ENCODE measurements around the gene DTD1. TPM values are rescaled to one million over a fixed set of nuclear protein-coding genes. Genes with fewer than 3 reads are reported as not detected.

The DTD1 gene
- total RNA-seq, 4 donors from 2014 or later, result 27.3 to 54.0 (median 35.2) TPM

DNA sequence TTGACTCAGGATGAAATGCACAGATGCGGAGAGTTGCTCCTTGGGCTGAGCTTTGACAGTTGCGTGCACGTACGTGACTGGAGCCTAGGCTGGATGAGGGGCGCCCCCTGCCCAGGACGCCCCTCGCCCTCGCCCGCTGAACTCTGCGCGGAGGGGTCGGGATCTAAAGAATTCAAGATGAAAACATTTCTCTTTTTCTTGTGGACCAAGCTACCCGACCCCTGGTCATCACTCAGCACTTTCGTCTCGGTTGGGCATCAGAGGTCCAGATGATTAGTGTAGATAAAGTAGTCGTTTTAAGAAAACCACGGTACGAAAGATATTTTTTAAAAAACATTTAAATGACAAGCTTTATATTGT lies 700 bp downstream of the DTD1 start:
- WGBS, 2 donors, result 11 to 13% methylated on average over 16 to 18 of the region's 18 CpGs
- Histone ChIP-seq H3K27ac (peak overlapping the region; percentile 64 to 90 (median 84)), H3K4me1 (peaks cover 0 to 17% (median 6%) of the 10 kb centered on the region in 3 donors), H3K27me3 (no peaks in the 10 kb centered on the region), H3K4me3 (peak overlapping the region; percentile 65 to 100 (median 90)), H3K36me3 (peaks cover 0 to under 1% (median 0%) of the 10 kb centered on the region in 3 donors), H3K9me3 (no peaks in the 10 kb centered on the region)
- DNase-seq, result no peak
- intact Hi-C loops (cut with DNase I), result no loop called here
- TF ChIP-seq, protein P1, sequence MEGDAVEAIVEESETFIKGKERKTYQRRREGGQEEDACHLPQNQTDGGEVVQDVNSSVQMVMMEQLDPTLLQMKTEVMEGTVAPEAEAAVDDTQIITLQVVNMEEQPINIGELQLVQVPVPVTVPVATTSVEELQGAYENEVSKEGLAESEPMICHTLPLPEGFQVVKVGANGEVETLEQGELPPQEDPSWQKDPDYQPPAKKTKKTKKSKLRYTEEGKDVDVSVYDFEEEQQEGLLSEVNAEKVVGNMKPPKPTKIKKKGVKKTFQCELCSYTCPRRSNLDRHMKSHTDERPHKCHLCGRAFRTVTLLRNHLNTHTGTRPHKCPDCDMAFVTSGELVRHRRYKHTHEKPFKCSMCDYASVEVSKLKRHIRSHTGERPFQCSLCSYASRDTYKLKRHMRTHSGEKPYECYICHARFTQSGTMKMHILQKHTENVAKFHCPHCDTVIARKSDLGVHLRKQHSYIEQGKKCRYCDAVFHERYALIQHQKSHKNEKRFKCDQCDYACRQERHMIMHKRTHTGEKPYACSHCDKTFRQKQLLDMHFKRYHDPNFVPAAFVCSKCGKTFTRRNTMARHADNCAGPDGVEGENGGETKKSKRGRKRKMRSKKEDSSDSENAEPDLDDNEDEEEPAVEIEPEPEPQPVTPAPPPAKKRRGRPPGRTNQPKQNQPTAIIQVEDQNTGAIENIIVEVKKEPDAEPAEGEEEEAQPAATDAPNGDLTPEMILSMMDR (IDR thresholded peaks at IDR 0.05), result no peak
- no peak for TF ChIP-seq POLR2A (IDR thresholded peaks at IDR 0.05)

DNA sequence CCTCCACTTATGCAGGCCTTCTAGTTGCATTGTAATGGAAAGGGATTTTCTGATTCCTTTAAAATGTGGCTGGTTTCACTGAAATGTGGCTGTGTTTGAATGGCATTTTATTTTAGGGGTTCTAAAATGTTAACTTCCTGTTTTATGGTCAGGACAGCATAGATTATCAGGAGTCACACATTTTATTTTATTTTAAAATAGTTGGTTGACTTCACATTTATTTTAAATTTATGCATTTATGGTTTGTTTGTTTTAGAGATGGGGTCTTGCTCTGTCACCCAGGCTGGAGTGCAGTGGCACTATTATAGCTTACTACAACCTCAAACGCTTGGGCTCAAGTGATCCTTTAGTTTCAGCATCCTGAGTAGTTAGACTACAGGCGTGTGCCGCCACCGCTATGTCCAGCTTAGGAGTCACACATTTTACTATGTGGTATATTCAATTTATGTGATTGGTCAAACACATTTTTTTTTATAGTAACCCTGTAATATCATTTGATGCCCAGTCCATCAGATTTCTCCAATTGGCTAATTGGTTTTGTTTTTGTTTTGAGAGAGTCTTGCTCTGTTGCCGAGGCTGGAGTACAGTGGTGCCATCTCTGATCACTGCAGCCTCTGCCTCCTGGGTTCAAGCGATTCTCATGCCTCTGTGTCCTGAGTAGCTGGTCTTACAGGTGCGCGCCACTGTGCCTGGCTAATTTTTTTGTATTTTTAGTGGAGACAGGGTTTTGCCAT lies 2.3 kb downstream of the DTD1 start:
- no peak overlapping the region for H3K4me3 ChIP-seq
- no peak for DNase-seq
- H3K27ac ChIP-seq, result no peak overlapping the region
- H3K27me3 ChIP-seq, result no peaks in the 10 kb centered on the region
- intact Hi-C loops (cut with DNase I), result no loop called here
- WGBS, 2 donors, result 84 to 89% methylated on average over 8 of the region's 8 CpGs
- peaks cover 0 to 17% (median 6%) of the 10 kb centered on the region in 3 donors for H3K4me1 ChIP-seq
- peaks cover 0 to 15% (median 0%) of the 10 kb centered on the region in 3 donors for H3K36me3 ChIP-seq
- no peaks in the 10 kb centered on the region for H3K9me3 ChIP-seq
- TF ChIP-seq, protein P1 (IDR thresholded peaks at IDR 0.05), result no peak
- TF ChIP-seq POLR2A (IDR thresholded peaks at IDR 0.05), result no peak

DNA sequence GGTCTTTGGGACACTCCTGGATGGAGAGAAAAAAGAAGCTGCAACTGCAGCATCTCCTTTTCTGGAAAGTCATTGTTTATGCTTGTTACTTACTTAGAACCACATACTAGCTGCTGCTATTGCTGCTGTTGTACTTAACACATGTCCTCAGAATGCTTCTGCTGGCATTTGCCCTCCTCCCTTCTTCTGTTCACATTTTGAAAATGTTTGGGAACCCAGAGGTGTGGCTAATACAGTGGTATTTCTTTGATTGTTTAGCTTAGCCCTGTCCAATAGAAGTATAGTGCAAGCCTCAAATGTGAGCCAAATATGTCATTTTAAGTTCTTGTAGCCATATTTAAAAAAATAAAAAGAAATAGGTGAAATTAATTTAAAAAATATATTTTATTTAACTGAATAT lies 8.4 kb downstream of the DTD1 start:
- Histone ChIP-seq H3K9me3 (no peaks in the 10 kb centered on the region), H3K36me3 (peaks cover 0 to 59% (median 4%) of the 10 kb centered on the region in 3 donors), H3K4me3 (no peak overlapping the region), H3K27ac (no peak overlapping the region), H3K4me1 (no peaks in the 10 kb centered on the region), H3K27me3 (no peaks in the 10 kb centered on the region)
- DNase-seq, result no peak
- TF ChIP-seq, protein P1 (IDR thresholded peaks at IDR 0.05), result no peak
- no peak for TF ChIP-seq POLR2A (IDR thresholded peaks at IDR 0.05)
- intact Hi-C loops (cut with DNase I), result no loop called here

DNA sequence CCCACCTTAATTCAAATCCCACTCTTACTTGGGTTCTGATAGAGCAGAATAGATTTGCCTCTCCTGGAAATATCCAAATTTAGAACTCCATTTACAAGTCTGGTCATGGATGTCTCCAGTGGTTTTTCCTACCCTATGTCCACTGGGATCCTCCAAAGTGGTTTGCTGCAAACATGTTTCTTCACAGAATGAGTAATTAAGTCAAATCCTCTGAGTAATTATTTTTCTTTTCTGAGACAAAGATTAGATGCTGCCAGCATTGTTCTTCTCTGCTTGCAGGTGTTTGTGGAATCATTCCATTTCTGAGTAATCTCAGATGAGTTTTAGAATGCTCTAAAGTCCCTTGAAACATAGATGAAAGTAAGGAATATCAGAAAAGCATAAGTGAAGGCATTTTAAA lies 21.9 kb downstream of the DTD1 start:
- intact Hi-C loops (cut with DNase I), result no loop called here
- no peaks in the 10 kb centered on the region for H3K9me3 ChIP-seq
- TF ChIP-seq POLR2A (IDR thresholded peaks at IDR 0.05), result no peak
- TF ChIP-seq, protein P1 (IDR thresholded peaks at IDR 0.05), result no peak
- no peak overlapping the region for H3K4me3 ChIP-seq
- H3K36me3 ChIP-seq, result no peaks in the 10 kb centered on the region
- no peaks in the 10 kb centered on the region for H3K27me3 ChIP-seq
- no peak for DNase-seq
- peaks cover 0 to 21% (median 0%) of the 10 kb centered on the region in 3 donors for H3K4me1 ChIP-seq
- H3K27ac ChIP-seq, result no peak overlapping the region

DNA sequence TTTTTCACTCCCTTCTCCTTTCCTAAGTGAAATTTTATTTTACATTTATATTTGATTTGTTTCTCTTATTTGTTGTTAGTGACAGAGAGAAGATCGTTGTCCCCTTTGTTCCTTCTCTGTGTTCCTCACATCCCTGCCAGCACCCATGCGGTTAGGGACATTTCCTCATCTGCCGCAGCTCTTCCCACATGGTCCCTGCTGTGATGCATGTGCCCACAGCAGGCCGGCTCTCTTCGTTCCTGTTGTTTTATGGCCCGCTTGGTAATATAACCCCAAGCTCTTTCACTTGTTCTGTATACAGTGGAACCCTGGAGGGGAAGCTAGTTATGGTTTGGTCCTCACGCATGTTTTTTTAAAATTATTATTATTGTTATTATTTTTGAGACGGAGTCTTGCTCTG lies 23.6 kb downstream of the DTD1 start:
- H3K9me3 ChIP-seq, result no peaks in the 10 kb centered on the region
- no peak overlapping the region for H3K27ac ChIP-seq
- no peak for DNase-seq
- WGBS, 2 donors, result 84 to 86% methylated on average over 8 of the region's 8 CpGs
- H3K4me1 ChIP-seq, result peaks cover 0 to 36% (median 0%) of the 10 kb centered on the region in 3 donors
- H3K36me3 ChIP-seq, result no peaks in the 10 kb centered on the region
- TF ChIP-seq, protein P1 (IDR thresholded peaks at IDR 0.05), result no peak
- TF ChIP-seq POLR2A (IDR thresholded peaks at IDR 0.05), result no peak
- no peaks in the 10 kb centered on the region for H3K27me3 ChIP-seq
- intact Hi-C loops (cut with DNase I), result no loop called here
- no peak overlapping the region for H3K4me3 ChIP-seq

Measured in esophagus squamous epithelium (tissue), 5 donors.